CD4-positive, alpha-beta T cell treated with Interleukin-21 for 1 hour (primary cell): ENCODE results near the gene BAAT.

Source experiments
- DNase-seq: peaks from one replicate; pipeline ENCODE4 v3.0.0-alpha.2; 2020

The BAAT gene

GRCh38 chr9:101311758-101312420, 72.9 kb downstream of the BAAT start:
- peak; percentile 66 for DNase-seq

- no peak for DNase-seq
These were observed 73.6 kb downstream of the BAAT start for GRCh38 chr9:101311191-101311590.
